OCI-LY3 (cell line): ENCODE data around the gene RAD51B.

Experiments used
- CTCF ChIP-seq: fragments of 200-600, 300-600 bp; sonication (generic); IDR thresholded peaks from 2 replicates; pipeline ENCODE4 v1.5.1; 2014; ENCODE audit warnings: antibody characterized with exemption, low read length, low read depth
- EZH2phosphoT487 ChIP-seq: fragments of 200-600 bp; shearing (Covaris generic); IDR thresholded peaks from 2 replicates; pipeline ENCODE4 v1.6.1; 2018; ENCODE audit warnings: antibody characterized with exemption, mixed run types, low read depth

- TF ChIP-seq CTCF, result no peak
- TF ChIP-seq EZH2phosphoT487, result no peak
These were observed 497.7 kb downstream of the RAD51B start for GRCh38 chr14:68317239-68317638.
